Small intestine (tissue), 16 donors: ENCODE measurements around the gene METTL9. TPM values are rescaled to one million over a fixed set of nuclear protein-coding genes. Genes with fewer than 3 reads are reported as not detected.
"Not testable (repeated sequence)": the region's sequence is repeated elsewhere in the genome, so short reads cannot be mapped to it uniquely, and the experiment has no call there.

ENCODE experiments used
- DNase-seq, 2 donors: peaks; one replicate each; pipeline versions ENCODE4 v3.0.0 to v3.0.0-alpha.2; 2013
- FAIRE-seq: peaks from 2 replicates; lab custom pipeline; 2012; peaks lifted over from hg19 to GRCh38; lab: Jason Lieb, UNC
- H3K27ac ChIP-seq, 3 donors: one replicate each; pipeline ENCODE4 v1.5.1; 2013; ENCODE audit warnings: low read length in 2 of 3, mild to moderate bottlenecking in 2 of 3, control low read depth in 1 of 3, inconsistent platforms in 1 of 3, low read depth in 1 of 3, moderate library complexity in 1 of 3
- H3K27me3 ChIP-seq, 3 donors: one replicate each; pipeline ENCODE4 v1.6.1; 2013; ENCODE audit warnings: low read length in 3 of 3, inconsistent platforms in 1 of 3; ENCODE audit not compliant: control insufficient read depth in 3 of 3, insufficient read depth in 3 of 3
- H3K36me3 ChIP-seq, 3 donors: one replicate each; pipeline ENCODE4 v1.6.1; 2013; ENCODE audit warnings: low read length in 3 of 3, inconsistent platforms in 1 of 3, low read depth in 1 of 3, mild to moderate bottlenecking in 1 of 3, moderate library complexity in 1 of 3; ENCODE audit not compliant: control insufficient read depth in 3 of 3, insufficient read depth in 2 of 3
- H3K4me1 ChIP-seq, 3 donors: one replicate each; pipeline ENCODE4 v1.6.1; 2013; ENCODE audit warnings: low read length in 2 of 3, inconsistent platforms in 1 of 3, low read depth in 1 of 3, mild to moderate bottlenecking in 1 of 3, moderate library complexity in 1 of 3; ENCODE audit not compliant: control insufficient read depth in 3 of 3, insufficient read depth in 2 of 3
- H3K4me3 ChIP-seq, 3 donors: one replicate each; pipeline ENCODE4 v1.5.1; 2013; ENCODE audit warnings: low read length in 3 of 3, control low read depth in 1 of 3, inconsistent platforms in 1 of 3, low read depth in 1 of 3, mild to moderate bottlenecking in 1 of 3, moderate library complexity in 1 of 3
- H3K9me3 ChIP-seq, 2 donors: one replicate each; pipeline ENCODE4 v1.6.1; 2013; ENCODE audit warnings: low read depth in 1 of 2, low read length in 1 of 2; ENCODE audit not compliant: control insufficient read depth in 2 of 2, insufficient read depth in 1 of 2
- WGBS, 3 donors: extraction: QIAGEN DNeasy Blood & Tissue Kit; methylation state at CpG; one replicate each; pipeline ENCODE4 v1.1.7; 2013; 5-methylcytosine and 5-hydroxymethylcytosine counted together
- long read RNA-seq, 10 donors: transcript quantifications; one replicate each; lab custom pipeline, GENCODE V29; 2026
- polyA plus RNA-seq, 4 donors: library from polyadenylated mRNA; stranded (reverse) in 3 of 4; unstranded in 1 of 4; fragments of 200-250 nt in 3 of 4; fragments of 120-200 nt in 1 of 4; gene quantifications; one replicate each; pipeline versions ENCODE4 v1.2.1 to v1.2.3, GENCODE V29; 2013
- donor health status: healthy with polysubstance abuse.
- donor health status: control.
- donor health status: control.
- donor health status: Bipolar disorder and iron deficiency.
- donor health status: healthy.

The METTL9 gene
- polyA plus RNA-seq: 100 to 1,000 TPM in 1 of 4 donors, 10 to 100 TPM in 3; 38.7 to 171 (median 61.0) TPM
- long read RNA-seq, donor 1: 0 reads
- long read RNA-seq, donor 2, full-length matches to known transcripts: 30 of 30 reads
- long read RNA-seq, donor 2, partial matches to known transcripts: 0 of 30 reads
- long read RNA-seq, donor 2, other reads (novel, unspliced or antisense): 0 of 30 reads
- long read RNA-seq, donor 3, full-length matches to known transcripts: 67 of 82 reads
- long read RNA-seq, donor 3, partial matches to known transcripts: 15 of 82 reads
- long read RNA-seq, donor 3, other reads (novel, unspliced or antisense): 0 of 82 reads
- long read RNA-seq, donor 4: 0 reads
- long read RNA-seq, donor 5, full-length matches to known transcripts: 16 of 21 reads
- long read RNA-seq, donor 5, partial matches to known transcripts: 5 of 21 reads
- long read RNA-seq, donor 5, other reads (novel, unspliced or antisense): 0 of 21 reads
- long read RNA-seq, donor 6, full-length matches to known transcripts: 51 of 68 reads
- long read RNA-seq, donor 6, partial matches to known transcripts: 17 of 68 reads
- long read RNA-seq, donor 6, other reads (novel, unspliced or antisense): 0 of 68 reads
- long read RNA-seq, donor 7, full-length matches to known transcripts: 102 of 115 reads
- long read RNA-seq, donor 7, partial matches to known transcripts: 13 of 115 reads
- long read RNA-seq, donor 7, other reads (novel, unspliced or antisense): 0 of 115 reads
- long read RNA-seq, donor 8, full-length matches to known transcripts: 6 of 6 reads
- long read RNA-seq, donor 8, partial matches to known transcripts: 0 of 6 reads
- long read RNA-seq, donor 8, other reads (novel, unspliced or antisense): 0 of 6 reads
- long read RNA-seq, donor 9, full-length matches to known transcripts: 15 of 21 reads
- long read RNA-seq, donor 9, partial matches to known transcripts: 6 of 21 reads
- long read RNA-seq, donor 9, other reads (novel, unspliced or antisense): 0 of 21 reads
- long read RNA-seq, donor 10, full-length matches to known transcripts: 96 of 113 reads
- long read RNA-seq, donor 10, partial matches to known transcripts: 6 of 113 reads
- long read RNA-seq, donor 10, other reads (novel, unspliced or antisense): 11 of 113 reads

DNA sequence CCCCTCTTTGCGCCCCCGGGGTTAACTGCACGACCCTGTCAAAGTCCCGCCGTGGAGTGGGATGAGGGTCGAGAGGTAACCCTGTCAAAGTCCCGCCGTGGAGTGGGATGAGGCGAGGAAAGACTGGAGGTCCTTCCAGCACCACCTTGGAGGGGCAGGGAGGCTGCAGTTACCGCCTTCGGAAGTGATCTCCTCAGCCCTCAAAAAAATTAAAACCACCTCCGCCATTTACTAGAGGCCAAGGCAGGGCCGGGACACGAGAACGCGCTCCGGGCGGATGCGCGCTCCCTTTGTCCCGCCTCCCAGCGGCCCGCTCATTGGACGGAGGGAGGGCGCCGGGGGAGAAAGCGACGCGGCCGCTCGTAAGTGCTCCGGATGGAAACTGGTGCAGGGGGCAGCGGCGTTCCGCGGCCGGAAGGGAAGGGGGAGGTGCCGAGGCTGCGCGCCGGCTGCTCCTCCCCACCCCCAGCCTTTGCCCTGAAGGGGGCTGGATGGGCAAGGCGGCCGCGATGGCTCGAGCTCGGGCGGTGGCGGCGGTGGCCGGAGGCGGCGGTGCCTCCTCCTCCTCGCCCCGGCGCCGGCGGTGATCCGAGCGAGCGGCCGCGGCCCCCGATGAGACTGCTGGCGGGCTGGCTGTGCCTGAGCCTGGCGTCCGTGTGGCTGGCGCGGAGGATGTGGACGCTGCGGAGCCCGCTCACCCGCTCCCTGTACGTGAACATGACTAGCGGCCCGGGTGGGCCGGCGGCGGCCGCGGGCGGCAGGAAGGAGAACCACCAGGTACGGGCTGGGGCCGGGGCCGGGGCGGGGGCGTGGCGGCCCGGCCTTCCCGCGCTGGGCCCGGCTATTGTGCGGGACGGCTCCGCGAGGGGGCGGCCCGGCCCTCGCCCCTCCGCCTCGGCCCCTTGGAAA is at the start of gene METTL9:
TSS of gene METTL9 (plus strand) at position 456 of the 909 bp plus-strand sequence. CDS start at position 613, 157 bp downstream.
- Histone ChIP-seq H3K27me3 (no peaks in the 10 kb centered on the region), H3K27ac (peak within 1 kb of the TSS; percentile 87 to 97 (median 88)), H3K4me3 (peak within 1 kb of the TSS; percentile 78 to 99 (median 95)), H3K4me1 (peaks cover 0 to 4% (median under 1%) of the 10 kb centered on the region in 3 donors), H3K9me3 (no peaks in the 10 kb centered on the region), H3K36me3 (no peaks in the 10 kb centered on the region)
- DNase-seq: peak; percentile 96 to 99
- FAIRE-seq: no peak
- 0 to 1% (median 0%) methylated on average over 54 to 100 of the region's 100 CpGs for WGBS, 3 donors

DNA sequence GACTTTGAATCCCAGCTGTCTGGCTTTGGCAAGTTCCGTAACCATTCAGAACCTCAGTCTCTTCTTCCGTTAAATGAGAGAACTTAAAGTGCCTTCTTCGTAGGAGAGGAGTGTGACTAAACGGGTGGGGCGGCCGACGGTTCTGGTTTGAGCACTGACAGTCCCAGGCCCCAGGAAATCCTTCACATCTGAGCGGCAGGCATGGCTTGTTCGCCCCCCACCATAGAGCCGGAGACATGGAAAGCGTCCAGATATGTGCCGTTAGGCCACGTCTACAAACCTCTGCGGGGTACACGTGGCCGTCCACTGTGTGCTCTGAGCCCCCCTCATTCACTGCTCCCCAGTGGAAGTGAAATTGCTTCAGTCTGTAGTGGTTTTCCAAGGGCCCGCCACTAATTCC is 49.4 kb upstream of the METTL9 start:
- not testable (repeated sequence) for H3K27ac ChIP-seq, FAIRE-seq, DNase-seq, H3K9me3 ChIP-seq, H3K4me1 ChIP-seq, H3K27me3 ChIP-seq, H3K36me3 ChIP-seq, H3K4me3 ChIP-seq
- WGBS, 3 donors: 92 to 95% (median 95%) methylated on average over 16 to 17 of the region's 17 CpGs

DNA sequence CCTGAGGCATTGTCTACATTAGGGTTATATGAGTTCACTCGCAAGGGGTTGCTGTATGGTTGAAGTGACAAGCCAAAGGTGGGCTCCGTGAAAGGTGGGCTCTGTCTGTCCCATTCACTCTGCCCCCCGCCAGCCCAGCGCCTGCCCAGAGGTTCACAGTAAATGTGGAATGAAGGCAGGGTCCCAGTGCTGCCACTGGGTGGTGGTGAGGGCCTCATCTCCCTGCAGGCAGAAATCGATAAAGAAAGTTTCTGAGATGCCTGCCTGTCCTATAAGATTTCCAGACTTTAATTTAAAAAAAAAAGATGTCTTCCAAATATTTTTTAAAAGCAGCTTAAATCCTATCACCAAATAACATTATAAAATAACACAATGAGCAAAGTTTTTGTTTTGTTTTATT is 48.9 kb upstream of the METTL9 start:
- FAIRE-seq, H3K36me3 ChIP-seq, H3K9me3 ChIP-seq, DNase-seq, H3K4me1 ChIP-seq, H3K4me3 ChIP-seq, H3K27me3 ChIP-seq, H3K27ac ChIP-seq: not testable (repeated sequence)
- 32 to 59% (median 54%) methylated on average over 1 of the region's 5 CpGs for WGBS, 3 donors

DNA sequence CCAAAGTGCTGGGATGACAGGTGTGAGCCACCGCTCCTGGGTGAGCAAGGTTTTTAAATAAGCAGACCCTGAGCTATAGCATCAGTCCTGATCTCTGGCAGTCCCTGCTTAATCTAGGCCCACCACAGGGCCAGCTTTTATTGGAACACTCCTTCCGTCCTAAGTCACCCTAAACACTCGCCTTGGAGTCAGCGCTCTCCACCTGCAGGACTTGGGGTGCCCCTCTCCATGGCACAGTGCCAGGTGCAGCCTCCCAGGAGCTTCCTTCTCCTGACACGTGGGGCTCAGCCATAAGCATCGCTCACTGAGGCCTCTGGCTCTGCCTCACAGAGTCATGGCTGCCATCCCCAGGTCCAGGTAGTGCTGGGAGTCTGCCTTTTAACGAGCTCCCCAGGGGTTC is 48.3 kb upstream of the METTL9 start:
- H3K36me3 ChIP-seq, H3K27me3 ChIP-seq, H3K9me3 ChIP-seq, FAIRE-seq, DNase-seq, H3K4me1 ChIP-seq, H3K4me3 ChIP-seq, H3K27ac ChIP-seq: not testable (repeated sequence)
- 86 to 93% (median 88%) methylated on average over 4 to 5 of the region's 7 CpGs for WGBS, 3 donors

DNA sequence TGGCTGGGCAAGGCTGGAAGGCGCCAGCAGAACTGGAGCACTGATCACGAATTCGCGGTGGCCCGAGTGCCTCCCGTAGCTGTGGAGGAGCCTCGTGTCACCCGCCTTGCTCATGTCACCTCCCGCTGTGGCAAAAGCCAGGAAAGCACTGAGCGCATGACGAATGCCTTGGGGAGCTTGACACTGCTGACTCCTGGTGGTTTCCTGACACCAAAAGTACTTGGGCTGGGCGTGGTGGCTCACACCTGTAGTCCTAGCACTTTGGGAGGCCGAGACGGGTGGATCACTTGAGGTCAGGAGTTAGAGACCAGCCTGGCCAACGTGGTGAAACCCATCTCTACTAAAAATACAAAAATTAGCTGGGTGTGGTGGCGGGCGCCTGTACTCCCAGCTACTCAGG is 47.8 kb upstream of the METTL9 start:
- not testable (repeated sequence) for H3K36me3 ChIP-seq, H3K27me3 ChIP-seq, FAIRE-seq, H3K27ac ChIP-seq, H3K4me1 ChIP-seq, H3K9me3 ChIP-seq, H3K4me3 ChIP-seq, DNase-seq
- 83 to 90% (median 85%) methylated on average over 13 to 16 of the region's 17 CpGs for WGBS, 3 donors

DNA sequence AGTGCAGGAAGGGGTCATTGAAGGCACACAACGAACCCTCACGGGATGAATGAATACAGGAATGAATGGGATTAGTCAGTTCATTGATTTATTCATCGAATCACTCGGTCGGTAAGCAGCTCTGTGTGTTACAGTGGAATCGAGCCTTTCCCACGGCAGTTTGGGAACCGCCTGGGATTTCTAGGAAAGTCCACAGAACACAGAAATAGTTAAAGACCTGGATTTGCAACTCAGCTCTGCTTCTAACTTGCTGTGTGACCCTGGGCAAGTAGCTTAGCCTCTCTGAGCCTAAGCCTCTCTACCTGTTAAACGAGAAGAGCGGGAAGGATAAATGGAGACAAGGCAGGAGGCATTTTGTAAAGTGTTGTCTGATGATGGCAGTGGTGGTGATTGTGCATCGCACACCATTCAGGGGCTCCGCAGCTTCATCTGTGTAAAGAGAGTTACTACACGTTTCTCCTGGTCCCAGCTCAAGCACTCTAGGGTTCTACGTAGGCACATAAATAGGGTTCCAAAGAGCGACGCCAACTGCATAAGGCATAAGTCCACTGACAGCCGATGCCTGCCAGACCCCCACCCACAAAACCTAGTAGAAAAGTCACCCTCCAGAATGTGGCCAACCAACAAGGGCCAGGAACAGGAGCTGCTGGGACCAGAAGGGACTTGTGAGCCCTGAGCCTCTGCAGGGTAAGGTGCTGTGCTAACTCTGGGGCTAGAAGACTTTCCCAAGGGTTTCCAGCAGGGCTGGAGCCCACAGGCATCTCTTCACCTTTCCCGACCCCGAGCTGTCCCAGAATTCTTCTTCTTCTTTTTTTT is 45.7 kb upstream of the METTL9 start:
- not testable (repeated sequence) for H3K4me3 ChIP-seq, H3K4me1 ChIP-seq, H3K36me3 ChIP-seq, H3K9me3 ChIP-seq, H3K27ac ChIP-seq, H3K27me3 ChIP-seq, FAIRE-seq, DNase-seq
- 84 to 88% (median 87%) methylated on average over 19 of the region's 19 CpGs for WGBS, 3 donors
